GM18907 (cell line): ENCODE measurements around the gene CYP27C1.

ENCODE experiments used
- ATAC-seq: cut with Tn5 transposase; IDR thresholded peaks from one replicate; pipeline ENCODE4 v1.9.1; 2021; ENCODE audit warnings: mild to moderate bottlenecking, moderate library complexity; ENCODE audit not compliant: unreplicated experiment

CYP27C1 gene

GRCh38 chr2:127193967-127194280 is 26.2 kb downstream of the CYP27C1 start:
- no peak for ATAC-seq

GRCh38 chr2:127193164-127193966 is 26.7 kb downstream of the CYP27C1 start:
- ATAC-seq: no peak

GRCh38 chr2:127191331-127192219 is 28.5 kb downstream of the CYP27C1 start:
- ATAC-seq: no peak

- no peak for ATAC-seq
These were observed 31.3 kb downstream of the CYP27C1 start for GRCh38 chr2:127188797-127189196.

GRCh38 chr2:127187831-127188230 is 32.3 kb downstream of the CYP27C1 start:
- ATAC-seq: no peak

- no peak for ATAC-seq
These were observed 32.9 kb downstream of the CYP27C1 start for GRCh38 chr2:127187081-127187775.

GRCh38 chr2:127185705-127186104 is 34.4 kb downstream of the CYP27C1 start:
- ATAC-seq: no peak

- ATAC-seq: no peak
These were observed 35.0 kb downstream of the CYP27C1 start for GRCh38 chr2:127185093-127185492.

- no peak for ATAC-seq
These were observed 36.3 kb downstream of the CYP27C1 start for GRCh38 chr2:127183771-127184170.

GRCh38 chr2:127182626-127183458 is 37.3 kb downstream of the CYP27C1 start:
- ATAC-seq: no peak

GRCh38 chr2:127181851-127182250 is 38.2 kb downstream of the CYP27C1 start:
- ATAC-seq: no peak

GRCh38 chr2:127179766-127180165 is 40.3 kb downstream of the CYP27C1 start:
- no peak for ATAC-seq

GRCh38 chr2:127177617-127178263 is 42.4 kb downstream of the CYP27C1 start:
- no peak for ATAC-seq

- ATAC-seq: no peak
These were observed 43.5 kb downstream of the CYP27C1 start for GRCh38 chr2:127176371-127177311.

- no peak for ATAC-seq
These were observed 44.2 kb downstream of the CYP27C1 start for GRCh38 chr2:127175751-127176354.

- no peak for ATAC-seq
These were observed 44.9 kb downstream of the CYP27C1 start for GRCh38 chr2:127175041-127175721.

GRCh38 chr2:127174640-127175039 is 45.5 kb downstream of the CYP27C1 start:
- no peak for ATAC-seq

- no peak for ATAC-seq
These were observed 46.0 kb downstream of the CYP27C1 start for GRCh38 chr2:127174136-127174535.
